AG08396 (cell line): Measurements from ENCODE around the gene SPZ1.
"Not testable (repeated sequence)": the region's sequence is repeated elsewhere in the genome, so short reads cannot be mapped to it uniquely, and the experiment has no call there.

Source experiments
- DNase-seq: peaks from one replicate; pipeline ENCODE4 v3.0.0; 2012; ENCODE audit warnings: low spot score, mixed read lengths

Gene SPZ1

GRCh38 chr5:80337379-80337778, 17.6 kb downstream of the SPZ1 start:
- DNase-seq = no peak

- no peak for DNase-seq
Measured at GRCh38 chr5:80339116-80339515, 19.3 kb downstream of the SPZ1 start.

- no peak for DNase-seq
Measured at GRCh38 chr5:80341016-80341775, 21.4 kb downstream of the SPZ1 start.

GRCh38 chr5:80343067-80343466, 23.3 kb downstream of the SPZ1 start:
- DNase-seq = no peak

- DNase-seq = no peak
Measured at GRCh38 chr5:80346055-80346454, 26.3 kb downstream of the SPZ1 start.

- no peak for DNase-seq
Measured at GRCh38 chr5:80348171-80348570, 28.4 kb downstream of the SPZ1 start.

GRCh38 chr5:80351019-80351418, 31.2 kb downstream of the SPZ1 start:
- not testable (repeated sequence) for DNase-seq

- no peak for DNase-seq
Measured at GRCh38 chr5:80355686-80356085, 35.9 kb downstream of the SPZ1 start.

GRCh38 chr5:80357671-80358070, 37.9 kb downstream of the SPZ1 start:
- no peak for DNase-seq

GRCh38 chr5:80360914-80361444, 41.2 kb downstream of the SPZ1 start:
- no peak for DNase-seq

GRCh38 chr5:80364892-80365291, 45.1 kb downstream of the SPZ1 start:
- no peak for DNase-seq

- DNase-seq = no peak
Measured at GRCh38 chr5:80368661-80369480, 49.1 kb downstream of the SPZ1 start.

- no peak for DNase-seq
Measured at GRCh38 chr5:80369521-80369920, 49.7 kb downstream of the SPZ1 start.

GRCh38 chr5:80370390-80370789, 50.6 kb downstream of the SPZ1 start:
- no peak for DNase-seq
